IPS-15b (cell line): ENCODE data around the gene LRRC8C.

Source experiments
- H3K27me3 ChIP-seq: one replicate; pipeline ENCODE4 v1.6.1; 2013; ENCODE audit warnings: low read length; ENCODE audit not compliant: control insufficient read depth, insufficient read depth
- H3K36me3 ChIP-seq: one replicate; pipeline ENCODE4 v1.6.1; 2013; ENCODE audit warnings: low read length; ENCODE audit not compliant: control insufficient read depth, insufficient read depth
- H3K4me1 ChIP-seq: one replicate; pipeline ENCODE4 v1.6.1; 2013; ENCODE audit warnings: mild to moderate bottlenecking, low read length; ENCODE audit not compliant: control insufficient read depth, insufficient read depth
- H3K4me3 ChIP-seq: one replicate; pipeline ENCODE4 v1.5.1; 2013; ENCODE audit warnings: low read depth, low read length
- H3K9ac ChIP-seq: one replicate; pipeline ENCODE4 v1.6.1; 2013; ENCODE audit warnings: low read depth, mild to moderate bottlenecking, low read length
- H3K9me3 ChIP-seq: one replicate; pipeline ENCODE4 v1.6.1; 2013; ENCODE audit warnings: mild to moderate bottlenecking, low read length; ENCODE audit not compliant: control insufficient read depth, insufficient read depth

Gene LRRC8C

DNA sequence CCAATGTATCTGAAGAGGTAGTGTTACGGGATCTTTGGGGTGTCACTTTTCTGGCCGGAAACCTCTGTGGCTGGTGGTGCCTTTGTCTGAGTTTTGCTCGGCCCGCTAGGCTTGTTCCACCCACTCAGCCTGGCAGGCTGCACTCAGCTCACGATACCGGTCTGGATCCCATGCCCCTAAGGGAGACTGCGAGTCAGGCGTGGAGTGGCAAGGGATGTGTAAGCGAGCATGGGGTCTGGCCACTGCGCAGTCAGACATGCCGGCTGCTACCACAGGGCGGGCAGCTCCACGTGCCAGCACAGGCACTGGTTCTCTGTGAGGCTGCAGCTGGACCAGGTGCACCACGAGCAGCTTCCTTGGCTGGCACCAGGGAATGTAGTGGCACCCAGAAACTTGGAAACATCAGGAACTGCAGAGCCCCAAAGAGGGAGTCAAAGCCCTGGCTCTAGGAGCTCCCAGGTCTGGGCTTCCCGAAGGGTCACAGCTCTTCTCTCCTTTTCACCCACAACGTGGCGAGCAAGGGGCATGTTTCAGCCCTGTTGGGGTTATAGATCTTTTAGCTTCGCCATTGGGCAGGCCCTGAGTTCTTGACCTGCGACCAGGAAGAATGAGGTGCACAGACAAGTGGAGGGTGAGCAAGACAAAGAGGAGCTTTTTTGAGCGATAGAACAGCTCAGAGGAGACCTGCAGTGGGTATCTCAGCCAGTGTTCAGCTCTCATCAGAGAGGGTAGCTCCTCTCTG is 23.8 kb upstream of the LRRC8C start:
- no peaks in the 10 kb centered on the region for H3K27me3 ChIP-seq
- H3K36me3 ChIP-seq, result no peaks in the 10 kb centered on the region
- no peaks in the 10 kb centered on the region for H3K9me3 ChIP-seq
- no peak overlapping the region for H3K4me3 ChIP-seq
- no peaks in the 10 kb centered on the region for H3K4me1 ChIP-seq
- no peak overlapping the region for H3K9ac ChIP-seq

DNA sequence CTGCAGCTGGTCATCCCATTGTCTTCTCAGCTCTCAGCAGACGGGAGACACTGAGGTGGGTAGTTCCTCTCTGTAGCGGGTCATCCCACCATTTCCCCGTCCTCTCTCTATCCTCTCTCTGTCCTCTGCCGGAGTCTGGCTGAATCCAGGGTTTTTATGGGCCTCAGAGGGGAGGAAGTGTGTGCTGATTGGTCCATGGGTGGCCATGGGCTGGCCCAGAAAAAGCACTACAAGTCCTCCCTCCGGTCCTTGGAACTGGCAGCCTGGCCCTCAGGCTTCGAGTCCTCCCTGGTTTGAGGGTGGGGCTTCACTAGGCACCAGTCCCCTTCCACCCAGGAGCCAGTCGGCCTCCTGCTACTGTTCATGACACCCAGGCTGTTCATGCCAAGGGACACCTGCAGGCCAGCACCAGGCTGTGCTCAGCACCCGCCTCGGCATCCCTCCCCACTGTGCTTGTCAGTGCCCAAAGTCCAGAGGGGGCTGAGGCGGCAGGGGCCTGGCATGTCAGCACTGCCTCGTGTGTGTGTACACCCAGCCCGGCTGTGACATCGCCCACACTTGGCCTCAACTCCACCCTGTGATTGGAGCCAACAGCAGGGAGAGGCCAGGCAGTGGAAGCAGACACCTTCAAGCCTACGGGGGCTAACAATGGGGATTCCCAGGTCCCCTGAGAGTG is 23.0 kb upstream of the LRRC8C start:
- Histone ChIP-seq H3K4me1 (no peaks in the 10 kb centered on the region), H3K36me3 (no peaks in the 10 kb centered on the region), H3K4me3 (no peak overlapping the region), H3K9ac (no peak overlapping the region), H3K9me3 (no peaks in the 10 kb centered on the region), H3K27me3 (no peaks in the 10 kb centered on the region)

DNA sequence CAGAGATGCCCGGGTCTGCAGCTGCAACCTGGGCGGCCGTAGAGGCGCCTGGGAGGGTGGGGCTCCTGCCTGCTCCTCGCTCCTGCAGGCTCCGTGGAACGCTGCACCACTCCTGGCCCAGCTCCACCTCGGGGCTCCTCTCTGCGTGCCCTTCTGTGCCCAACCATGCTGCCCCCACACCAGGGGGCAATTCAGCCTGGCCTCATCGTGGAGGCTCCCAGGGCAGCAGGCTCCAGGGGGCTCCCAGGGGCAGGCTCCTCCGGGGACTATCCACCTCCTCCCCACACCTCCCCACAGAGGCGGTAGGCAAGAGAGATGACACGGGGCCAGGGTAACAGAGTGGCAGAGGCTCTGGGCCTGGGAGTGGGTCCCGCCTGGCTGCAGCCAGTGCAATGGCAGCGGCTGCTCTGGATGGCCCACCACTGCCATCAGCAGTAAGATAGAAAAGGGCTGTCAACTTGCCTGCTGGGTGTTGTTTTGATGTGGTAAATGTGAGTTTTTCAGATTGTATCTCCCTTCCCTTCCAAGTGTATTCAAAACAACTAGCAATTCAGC is 22.4 kb upstream of the LRRC8C start:
- H3K27me3 ChIP-seq, result no peaks in the 10 kb centered on the region
- no peaks in the 10 kb centered on the region for H3K4me1 ChIP-seq
- H3K36me3 ChIP-seq, result no peaks in the 10 kb centered on the region
- no peaks in the 10 kb centered on the region for H3K9me3 ChIP-seq
- no peak overlapping the region for H3K4me3 ChIP-seq
- no peak overlapping the region for H3K9ac ChIP-seq

DNA sequence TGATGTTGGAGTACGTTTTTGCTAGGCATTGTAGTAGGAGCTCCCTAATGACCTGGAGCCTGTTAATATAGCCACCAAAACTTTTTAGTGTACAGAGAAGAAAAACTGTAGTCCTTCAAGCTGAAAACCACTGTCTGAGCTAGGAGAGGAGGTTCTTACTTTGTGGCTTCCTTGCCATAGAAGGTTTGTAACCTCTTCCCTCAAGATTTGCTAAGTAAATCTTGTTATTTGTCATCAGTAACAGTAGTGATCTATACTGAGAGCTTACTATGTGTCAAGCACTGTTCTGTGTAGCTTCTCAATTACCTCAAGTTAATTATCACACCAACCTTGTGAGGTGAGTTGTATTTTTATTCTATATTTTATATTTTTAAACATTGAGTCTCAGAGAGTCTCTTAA is 21.2 kb upstream of the LRRC8C start:
- no peak overlapping the region for H3K9ac ChIP-seq
- no peaks in the 10 kb centered on the region for H3K4me1 ChIP-seq
- no peaks in the 10 kb centered on the region for H3K27me3 ChIP-seq
- H3K36me3 ChIP-seq, result no peaks in the 10 kb centered on the region
- H3K9me3 ChIP-seq, result no peaks in the 10 kb centered on the region
- H3K4me3 ChIP-seq, result no peak overlapping the region

DNA sequence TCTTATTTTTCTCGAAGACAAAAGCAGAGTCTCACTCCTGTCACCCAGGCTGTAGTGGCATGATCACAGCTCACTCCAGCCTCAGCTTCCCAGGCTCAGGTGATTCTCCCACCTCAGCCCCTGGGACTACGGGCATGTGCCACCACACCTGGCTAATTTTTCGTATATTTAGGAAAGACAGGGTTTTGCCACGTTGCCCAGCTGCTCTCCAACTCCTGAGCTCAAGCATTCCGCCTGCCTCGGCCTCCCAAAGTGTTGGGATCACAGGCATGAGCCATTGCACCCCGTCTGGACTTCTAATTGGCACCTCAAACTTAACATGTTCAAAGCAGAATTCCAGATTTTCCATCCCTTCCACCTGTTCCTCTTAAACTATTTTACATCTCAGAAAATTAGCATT is 19.0 kb upstream of the LRRC8C start:
- H3K9ac ChIP-seq, result no peak overlapping the region
- H3K4me3 ChIP-seq, result no peak overlapping the region
- no peaks in the 10 kb centered on the region for H3K9me3 ChIP-seq
- H3K4me1 ChIP-seq, result no peaks in the 10 kb centered on the region
- H3K27me3 ChIP-seq, result no peaks in the 10 kb centered on the region
- no peaks in the 10 kb centered on the region for H3K36me3 ChIP-seq

DNA sequence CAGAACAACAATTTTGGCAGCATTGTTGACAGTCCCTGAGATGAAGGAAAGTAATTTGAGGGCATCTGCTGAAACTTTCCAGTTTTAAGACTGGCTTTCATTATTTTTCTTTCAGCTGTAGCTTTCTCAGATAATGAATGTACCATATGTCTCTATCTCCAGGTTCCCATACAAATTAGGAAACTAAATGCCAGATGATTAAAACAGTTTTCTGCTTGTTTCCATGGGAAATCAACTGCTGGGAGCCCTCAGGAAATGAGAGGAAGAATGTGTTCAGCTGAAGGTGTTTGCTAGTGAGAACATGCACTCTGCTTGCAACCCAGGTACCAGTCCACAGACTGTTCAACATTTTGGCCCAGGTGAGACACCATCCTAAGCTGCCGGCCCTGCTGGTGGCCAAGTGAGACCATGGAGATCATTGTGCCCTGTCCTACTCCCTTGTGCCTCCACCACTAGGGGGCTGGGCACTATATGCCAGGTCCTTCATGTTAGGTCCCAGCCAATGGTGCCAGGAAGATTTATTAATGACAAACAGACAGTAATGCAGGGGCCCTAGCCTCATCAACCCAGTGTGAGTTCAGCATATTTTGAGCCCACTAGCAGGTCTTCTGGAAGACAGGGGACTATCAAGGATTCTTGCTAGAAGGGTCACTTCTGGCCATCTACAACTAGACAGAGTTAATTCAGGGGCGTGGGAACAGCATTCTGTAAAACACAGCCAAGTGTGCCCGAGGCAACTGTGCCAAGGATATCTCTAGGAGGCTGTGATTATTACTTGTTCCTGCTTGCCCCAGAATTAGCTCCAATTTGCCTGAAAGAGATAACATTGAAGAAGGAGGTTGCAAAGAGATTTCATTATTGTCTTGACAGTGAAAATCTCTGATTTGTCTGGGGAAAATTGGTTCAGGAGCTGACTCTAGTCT is 17.0 kb upstream of the LRRC8C start:
- H3K9ac ChIP-seq, result no peak overlapping the region
- no peaks in the 10 kb centered on the region for H3K4me1 ChIP-seq
- H3K27me3 ChIP-seq, result no peaks in the 10 kb centered on the region
- H3K9me3 ChIP-seq, result no peaks in the 10 kb centered on the region
- H3K36me3 ChIP-seq, result no peaks in the 10 kb centered on the region
- H3K4me3 ChIP-seq, result no peak overlapping the region

DNA sequence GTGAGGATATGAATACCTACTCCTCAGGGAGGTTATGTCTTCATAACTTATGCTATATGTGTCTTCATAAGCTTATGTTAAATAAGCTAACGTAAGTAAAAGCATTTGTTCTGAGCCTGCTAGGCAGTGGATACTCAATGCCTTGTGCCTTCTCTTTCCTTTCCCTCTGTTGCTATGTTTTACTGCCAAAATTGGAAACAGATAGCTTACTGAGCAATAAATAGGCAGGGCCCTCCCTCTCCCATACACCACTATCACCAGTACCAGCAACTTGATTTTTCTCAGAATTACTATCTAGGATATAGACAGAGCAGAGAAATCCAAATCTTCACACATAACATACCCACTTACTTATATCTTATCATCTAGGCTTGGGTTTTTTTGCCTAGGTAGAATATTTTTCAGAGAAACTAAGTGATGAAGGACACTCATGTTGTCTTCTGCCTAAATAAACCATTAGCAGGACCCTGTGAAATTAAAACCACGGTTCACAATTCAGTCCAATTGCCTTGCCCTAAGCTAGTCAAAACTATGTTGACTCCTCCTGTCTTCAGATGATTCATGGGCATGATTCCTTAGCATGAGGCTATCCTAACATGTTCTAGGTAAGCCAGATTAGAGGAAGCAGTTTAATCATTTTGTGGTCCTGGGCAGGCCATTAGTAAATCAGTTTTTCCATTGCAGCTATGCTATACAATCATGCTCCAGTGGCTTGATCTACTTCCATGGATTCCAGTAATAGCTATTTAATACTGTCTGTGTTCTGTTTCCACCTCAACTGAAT is 15.9 kb upstream of the LRRC8C start:
- no peaks in the 10 kb centered on the region for H3K4me1 ChIP-seq
- H3K36me3 ChIP-seq, result no peaks in the 10 kb centered on the region
- no peaks in the 10 kb centered on the region for H3K27me3 ChIP-seq
- no peaks in the 10 kb centered on the region for H3K9me3 ChIP-seq
- H3K9ac ChIP-seq, result no peak overlapping the region
- H3K4me3 ChIP-seq, result no peak overlapping the region

DNA sequence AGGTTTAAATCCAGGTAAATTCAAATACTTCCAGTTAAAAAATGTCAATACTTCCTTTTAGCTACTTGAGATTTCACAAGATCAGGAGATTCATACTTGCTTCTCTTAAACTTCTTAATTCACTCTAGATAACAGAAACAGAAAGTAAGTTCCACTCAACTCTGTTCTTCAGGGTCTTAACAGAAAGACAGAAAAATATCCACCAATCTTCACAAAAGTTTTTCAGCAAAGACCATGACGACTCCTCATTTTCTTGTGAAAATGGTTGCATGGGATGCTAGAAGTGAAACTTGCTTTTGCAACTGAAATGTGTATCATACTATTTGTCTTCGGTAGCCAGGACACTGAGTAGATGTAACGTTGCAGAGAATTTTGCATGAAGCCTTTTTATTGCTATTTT is 12.3 kb upstream of the LRRC8C start:
- Histone ChIP-seq H3K27me3 (no peaks in the 10 kb centered on the region), H3K4me1 (no peaks in the 10 kb centered on the region), H3K4me3 (no peak overlapping the region), H3K9ac (no peak overlapping the region), H3K36me3 (no peaks in the 10 kb centered on the region), H3K9me3 (no peaks in the 10 kb centered on the region)

DNA sequence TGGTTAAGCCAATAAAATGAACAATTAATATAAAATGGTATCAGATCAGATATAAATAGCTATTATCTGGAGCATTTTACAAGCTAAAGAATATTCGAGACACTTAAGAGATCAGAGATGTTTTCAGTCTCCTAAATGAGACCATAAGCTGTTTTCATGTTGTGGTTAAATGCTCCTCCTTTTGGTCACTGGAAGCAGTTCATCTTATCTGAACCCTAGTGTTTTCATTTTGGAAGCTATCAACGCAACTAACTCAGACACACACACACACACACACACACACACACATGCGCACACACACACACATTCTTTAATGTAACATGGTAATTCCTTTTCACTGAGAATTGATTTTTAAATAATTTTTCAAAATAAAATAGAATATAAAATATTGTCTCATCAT is 10.0 kb upstream of the LRRC8C start:
- Histone ChIP-seq H3K4me3 (no peak overlapping the region), H3K9me3 (no peaks in the 10 kb centered on the region), H3K27me3 (no peaks in the 10 kb centered on the region), H3K4me1 (no peaks in the 10 kb centered on the region), H3K36me3 (no peaks in the 10 kb centered on the region), H3K9ac (no peak overlapping the region)

DNA sequence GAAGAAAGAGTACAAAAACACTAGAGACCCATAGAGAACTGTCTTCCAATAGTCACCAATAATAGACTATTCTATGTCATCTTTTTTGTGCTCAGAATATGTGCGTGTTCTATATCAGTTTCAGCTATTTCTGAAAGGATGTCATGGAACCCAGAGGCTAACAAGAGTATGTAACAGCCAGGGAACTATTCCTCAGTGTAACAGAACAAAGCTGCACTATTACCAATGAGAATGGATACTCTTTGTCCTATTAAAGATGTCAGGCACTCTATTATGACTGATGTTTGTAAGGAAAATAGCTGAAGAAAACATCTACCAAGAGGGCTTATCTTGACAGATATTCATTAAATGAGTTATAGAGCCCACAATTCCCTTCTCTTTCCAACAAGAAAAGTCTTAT is 8.6 kb upstream of the LRRC8C start:
- Histone ChIP-seq H3K9ac (no peak overlapping the region), H3K4me3 (no peak overlapping the region), H3K4me1 (no peaks in the 10 kb centered on the region), H3K9me3 (no peaks in the 10 kb centered on the region), H3K27me3 (no peaks in the 10 kb centered on the region), H3K36me3 (no peaks in the 10 kb centered on the region)

DNA sequence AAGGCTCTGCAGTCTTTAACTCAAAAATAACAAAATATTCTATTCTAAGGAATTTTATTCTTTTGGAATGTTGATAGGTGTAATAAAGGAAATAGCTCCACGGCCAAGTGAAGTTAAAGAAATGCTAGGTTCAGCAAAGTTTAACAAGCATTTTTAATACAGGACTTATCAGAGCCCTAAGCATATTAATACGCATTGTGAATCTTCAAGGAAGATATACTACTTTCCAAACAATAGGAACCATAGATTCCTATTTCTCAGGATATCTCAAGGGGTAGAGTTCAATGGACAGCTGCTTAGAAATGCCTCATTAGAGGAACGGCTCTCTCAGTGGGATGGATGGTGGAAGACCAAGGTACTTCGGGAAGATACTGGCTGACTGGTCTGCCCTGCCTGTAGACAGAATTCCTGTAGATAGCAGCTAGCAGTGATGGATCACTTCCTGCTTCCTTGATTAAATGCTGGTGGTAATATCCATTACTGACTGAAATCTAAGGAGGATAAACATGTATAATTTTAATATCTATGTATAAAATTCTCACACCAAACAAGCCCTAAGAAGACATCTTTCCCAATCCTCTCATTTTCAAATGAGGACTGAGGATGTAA is 8.1 kb upstream of the LRRC8C start:
- Histone ChIP-seq H3K4me1 (no peaks in the 10 kb centered on the region), H3K9ac (no peak overlapping the region), H3K36me3 (no peaks in the 10 kb centered on the region)

More for the DNA sequence above, 8.1 kb upstream of the LRRC8C start:
- Histone ChIP-seq H3K4me3 (no peak overlapping the region), H3K9me3 (no peaks in the 10 kb centered on the region), H3K27me3 (no peaks in the 10 kb centered on the region)
